ENCODE results near the gene PDK2.

PDK2 gene

DNA sequence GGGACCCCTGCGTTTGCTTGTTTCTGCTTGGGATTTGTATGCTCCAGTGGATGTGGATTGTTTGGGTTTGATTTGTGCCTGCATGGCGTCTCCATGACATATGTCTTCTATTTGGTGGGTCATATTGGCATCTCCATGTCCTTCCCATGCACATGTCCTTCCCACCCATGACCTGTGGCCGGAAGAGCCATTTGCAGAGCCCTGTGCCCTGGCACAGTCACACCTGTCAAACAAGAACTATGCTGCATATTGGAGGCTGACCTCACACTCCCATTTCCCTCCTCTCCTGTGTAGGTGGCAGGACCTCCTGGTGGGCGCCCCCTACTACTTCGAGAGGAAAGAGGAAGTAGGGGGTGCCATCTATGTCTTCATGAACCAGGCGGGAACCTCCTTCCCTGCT, 23.5 kb upstream of the PDK2 start:
- no peaks in the 10 kb centered on the region for H3K27me3 ChIP-seq (replicated peaks; ENCODE audit: control insufficient read depth, insufficient read depth, low read length)
- DNase-seq (ENCODE audit: low read depth) = no peak
- H3K4me3 ChIP-seq (ENCODE audit: low read length) = no peak overlapping the region
- peaks cover 16% of the 10 kb centered on the region for H3K36me3 ChIP-seq (ENCODE audit: control insufficient read depth, insufficient read depth, low read length, severe bottlenecking)
- H3K9me3 ChIP-seq (ENCODE audit: control insufficient read depth, low read length) = no peaks in the 10 kb centered on the region
- no peak overlapping the region for H3K9ac ChIP-seq (ENCODE audit: low read length)
- peaks cover 6% of the 10 kb centered on the region for H3K4me1 ChIP-seq (ENCODE audit: control insufficient read depth, insufficient read depth, low read length)

DNA sequence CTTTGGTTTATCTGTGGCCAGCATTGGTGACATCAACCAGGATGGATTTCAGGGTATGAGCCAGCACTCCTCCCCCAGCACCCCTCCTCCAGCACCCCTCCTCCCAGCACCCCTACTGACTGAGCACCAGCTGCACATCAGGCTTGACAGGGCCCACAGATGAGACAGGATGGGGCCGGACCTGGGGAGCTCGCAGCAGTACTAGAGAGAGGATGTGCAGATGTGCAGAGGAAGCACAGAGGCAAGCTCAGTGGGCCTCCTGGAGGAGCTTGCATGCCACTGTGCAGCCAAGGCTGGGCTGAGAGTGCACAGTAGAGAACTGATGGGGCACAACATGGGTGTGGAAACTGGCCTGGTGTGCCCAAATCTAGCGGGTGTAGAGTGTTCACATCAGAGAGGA, 23.0 kb upstream of the PDK2 start:
- Histone ChIP-seq H3K36me3 (ENCODE audit: control insufficient read depth, insufficient read depth, low read length, severe bottlenecking) (peaks cover 20% of the 10 kb centered on the region), H3K4me1 (ENCODE audit: control insufficient read depth, insufficient read depth, low read length) (peaks cover 1% of the 10 kb centered on the region), H3K27me3 (replicated peaks; ENCODE audit: control insufficient read depth, insufficient read depth, low read length) (no peaks in the 10 kb centered on the region), H3K9me3 (ENCODE audit: control insufficient read depth, low read length) (no peaks in the 10 kb centered on the region), H3K4me3 (ENCODE audit: low read length) (no peak overlapping the region), H3K9ac (ENCODE audit: low read length) (no peak overlapping the region)
- DNase-seq (ENCODE audit: low read depth) = no peak

DNA sequence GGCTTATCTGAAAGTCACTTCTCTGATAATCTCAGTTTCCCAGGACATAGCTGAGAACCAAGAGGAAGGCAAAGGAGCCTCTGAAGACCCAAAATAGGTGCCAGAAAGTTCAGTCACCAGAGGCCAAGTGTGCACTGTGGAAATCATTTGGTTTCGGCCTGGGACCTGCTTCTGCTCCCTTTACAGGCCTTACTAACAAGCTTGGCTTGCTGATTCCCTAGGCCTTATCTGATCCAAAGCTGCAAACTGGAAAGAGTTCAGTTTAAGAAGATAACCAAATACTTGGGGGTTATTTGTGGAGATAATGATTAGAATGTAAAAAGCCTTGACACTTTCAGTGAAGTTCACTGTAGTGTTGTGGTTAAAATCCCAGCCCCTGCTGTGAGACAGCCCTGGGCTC, 22.2 kb upstream of the PDK2 start:
- Histone ChIP-seq H3K9ac (ENCODE audit: low read length) (no peak overlapping the region), H3K4me1 (ENCODE audit: control insufficient read depth, insufficient read depth, low read length) (no peaks in the 10 kb centered on the region), H3K9me3 (ENCODE audit: control insufficient read depth, low read length) (no peaks in the 10 kb centered on the region), H3K36me3 (ENCODE audit: control insufficient read depth, insufficient read depth, low read length, severe bottlenecking) (peaks cover 27% of the 10 kb centered on the region), H3K27me3 (replicated peaks; ENCODE audit: control insufficient read depth, insufficient read depth, low read length) (no peaks in the 10 kb centered on the region), H3K4me3 (ENCODE audit: low read length) (no peak overlapping the region)
- DNase-seq (ENCODE audit: low read depth) = no peak

DNA sequence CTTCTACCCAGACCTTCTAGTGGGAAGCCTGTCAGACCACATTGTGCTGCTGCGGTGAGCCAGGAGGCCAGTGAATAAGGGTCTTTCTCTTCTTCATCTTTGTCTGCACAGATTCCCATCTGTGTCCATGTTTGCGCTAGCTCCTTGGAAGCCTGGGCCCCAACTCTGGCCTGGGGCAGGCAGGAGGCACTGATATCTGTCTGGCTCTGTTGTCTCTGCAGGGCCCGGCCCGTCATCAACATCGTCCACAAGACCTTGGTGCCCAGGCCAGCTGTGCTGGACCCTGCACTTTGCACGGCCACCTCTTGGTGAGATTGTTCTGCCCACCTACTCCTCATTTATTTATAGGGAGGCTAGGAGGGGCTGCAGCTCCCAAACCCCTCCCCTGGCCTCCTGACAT, 20.9 kb upstream of the PDK2 start:
- Histone ChIP-seq H3K9me3 (ENCODE audit: control insufficient read depth, low read length) (no peaks in the 10 kb centered on the region), H3K36me3 (ENCODE audit: control insufficient read depth, insufficient read depth, low read length, severe bottlenecking) (peaks cover 38% of the 10 kb centered on the region), H3K9ac (ENCODE audit: low read length) (no peak overlapping the region), H3K4me1 (ENCODE audit: control insufficient read depth, insufficient read depth, low read length) (no peaks in the 10 kb centered on the region), H3K4me3 (ENCODE audit: low read length) (no peak overlapping the region), H3K27me3 (replicated peaks; ENCODE audit: control insufficient read depth, insufficient read depth, low read length) (no peaks in the 10 kb centered on the region)
- no peak for DNase-seq (ENCODE audit: low read depth)

DNA sequence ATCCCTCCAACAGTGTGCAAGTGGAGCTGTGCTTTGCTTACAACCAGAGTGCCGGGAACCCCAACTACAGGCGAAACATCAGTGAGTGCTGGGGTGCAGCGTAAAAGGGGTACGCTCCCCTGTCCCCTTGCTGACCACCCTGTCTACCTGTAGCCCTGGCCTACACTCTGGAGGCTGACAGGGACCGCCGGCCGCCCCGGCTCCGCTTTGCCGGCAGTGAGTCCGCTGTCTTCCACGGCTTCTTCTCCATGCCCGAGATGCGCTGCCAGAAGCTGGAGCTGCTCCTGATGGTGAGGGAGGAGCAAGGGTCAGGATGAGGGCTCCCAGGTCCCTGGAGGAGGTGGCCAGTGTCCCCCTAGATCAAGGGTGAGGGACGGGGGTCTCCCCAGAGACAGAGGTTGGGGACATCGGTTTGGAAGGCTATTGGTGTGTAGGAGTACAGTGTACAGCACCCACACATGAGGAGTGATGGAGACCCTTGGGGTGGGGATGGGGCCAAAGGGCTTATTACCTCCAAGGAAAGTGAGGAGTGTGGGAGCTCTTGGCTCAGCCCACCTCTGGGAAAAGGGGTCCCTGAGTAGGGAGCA, 19.6 kb upstream of the PDK2 start:
- Histone ChIP-seq H3K9ac (ENCODE audit: low read length) (no peak overlapping the region), H3K9me3 (ENCODE audit: control insufficient read depth, low read length) (no peaks in the 10 kb centered on the region), H3K4me1 (ENCODE audit: control insufficient read depth, insufficient read depth, low read length) (no peaks in the 10 kb centered on the region), H3K27me3 (replicated peaks; ENCODE audit: control insufficient read depth, insufficient read depth, low read length) (no peaks in the 10 kb centered on the region), H3K36me3 (ENCODE audit: control insufficient read depth, insufficient read depth, low read length, severe bottlenecking) (peaks cover 42% of the 10 kb centered on the region), H3K4me3 (ENCODE audit: low read length) (no peak overlapping the region)
- no peak for DNase-seq (ENCODE audit: low read depth)

DNA sequence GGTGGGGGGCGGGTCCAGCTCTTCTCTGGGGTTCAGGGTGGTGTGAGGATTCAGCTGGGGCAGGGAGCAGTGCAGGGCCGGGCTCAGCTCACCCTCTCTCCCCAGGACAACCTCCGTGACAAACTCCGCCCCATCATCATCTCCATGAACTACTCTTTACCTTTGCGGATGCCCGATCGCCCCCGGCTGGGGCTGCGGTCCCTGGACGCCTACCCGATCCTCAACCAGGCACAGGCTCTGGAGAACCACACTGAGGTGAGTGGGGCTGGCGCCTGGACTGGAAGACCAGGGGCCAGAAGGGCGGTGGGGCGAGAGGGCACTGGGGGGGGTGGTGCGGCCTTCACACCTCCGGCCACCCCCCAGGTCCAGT, 18.9 kb upstream of the PDK2 start:
- Histone ChIP-seq H3K4me3 (ENCODE audit: low read length) (no peak overlapping the region), H3K27me3 (replicated peaks; ENCODE audit: control insufficient read depth, insufficient read depth, low read length) (no peaks in the 10 kb centered on the region), H3K36me3 (ENCODE audit: control insufficient read depth, insufficient read depth, low read length, severe bottlenecking) (peaks cover 46% of the 10 kb centered on the region), H3K9ac (ENCODE audit: low read length) (no peak overlapping the region), H3K9me3 (ENCODE audit: control insufficient read depth, low read length) (no peaks in the 10 kb centered on the region), H3K4me1 (ENCODE audit: control insufficient read depth, insufficient read depth, low read length) (no peaks in the 10 kb centered on the region)
- DNase-seq (ENCODE audit: low read depth) = no peak

DNA sequence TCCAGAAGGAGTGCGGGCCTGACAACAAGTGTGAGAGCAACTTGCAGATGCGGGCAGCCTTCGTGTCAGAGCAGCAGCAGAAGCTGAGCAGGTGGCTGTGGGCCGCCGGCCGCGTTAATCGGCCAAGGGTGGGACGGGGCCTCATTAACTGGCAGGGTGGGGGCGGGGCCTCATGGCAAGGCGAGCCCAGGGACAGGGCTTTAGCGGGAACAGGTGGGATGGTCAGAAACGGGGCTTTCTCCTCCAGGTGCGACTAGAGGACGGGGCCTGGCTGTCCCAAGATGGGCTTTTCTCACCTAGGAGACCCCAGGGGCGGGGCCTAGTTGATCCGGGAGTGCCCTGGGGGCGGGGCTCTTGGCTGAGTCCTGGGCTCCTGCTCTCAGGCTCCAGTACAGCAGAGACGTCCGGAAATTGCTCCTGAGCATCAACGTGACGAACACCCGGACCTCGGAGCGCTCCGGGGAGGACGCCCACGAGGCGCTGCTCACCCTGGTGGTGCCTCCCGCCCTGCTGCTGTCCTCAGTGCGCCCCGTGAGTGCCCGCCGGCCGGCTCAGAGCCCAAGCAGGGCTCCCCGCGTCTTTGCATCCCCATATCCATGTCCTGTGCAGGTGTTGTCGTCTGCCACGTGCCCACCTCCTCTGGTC, 18.4 kb upstream of the PDK2 start:
- Histone ChIP-seq H3K36me3 (ENCODE audit: control insufficient read depth, insufficient read depth, low read length, severe bottlenecking) (peaks cover 44% of the 10 kb centered on the region), H3K4me1 (ENCODE audit: control insufficient read depth, insufficient read depth, low read length) (no peaks in the 10 kb centered on the region), H3K4me3 (ENCODE audit: low read length) (no peak overlapping the region), H3K9ac (ENCODE audit: low read length) (no peak overlapping the region), H3K27me3 (replicated peaks; ENCODE audit: control insufficient read depth, insufficient read depth, low read length) (no peaks in the 10 kb centered on the region), H3K9me3 (ENCODE audit: control insufficient read depth, low read length) (no peaks in the 10 kb centered on the region)
- DNase-seq (ENCODE audit: low read depth) = no peak

DNA sequence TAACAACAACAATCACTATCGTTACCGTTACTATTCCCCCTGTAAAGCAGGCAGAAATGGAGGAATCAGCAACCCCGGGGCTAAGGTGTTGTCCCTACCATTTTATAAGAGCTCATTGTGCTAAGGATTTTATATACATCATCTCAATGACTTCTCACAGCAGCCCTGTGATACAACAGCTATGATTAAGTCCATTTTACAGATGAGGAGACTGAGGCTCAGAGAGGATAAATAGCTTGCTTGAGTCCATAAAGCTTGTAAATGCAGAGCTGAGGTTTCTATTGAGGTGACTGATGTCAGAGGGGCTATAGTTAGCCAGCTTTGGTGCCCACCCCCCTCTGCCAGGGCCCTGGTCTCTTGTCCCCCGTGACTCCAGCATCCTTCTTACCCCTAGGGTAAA, 16.7 kb upstream of the PDK2 start:
- no peak for DNase-seq (ENCODE audit: low read depth)
- no peak overlapping the region for H3K4me3 ChIP-seq (ENCODE audit: low read length)
- no peak overlapping the region for H3K9ac ChIP-seq (ENCODE audit: low read length)
- no peaks in the 10 kb centered on the region for H3K9me3 ChIP-seq (ENCODE audit: control insufficient read depth, low read length)
- H3K27me3 ChIP-seq (replicated peaks; ENCODE audit: control insufficient read depth, insufficient read depth, low read length) = no peaks in the 10 kb centered on the region
- no peaks in the 10 kb centered on the region for H3K4me1 ChIP-seq (ENCODE audit: control insufficient read depth, insufficient read depth, low read length)
- peaks cover 41% of the 10 kb centered on the region for H3K36me3 ChIP-seq (ENCODE audit: control insufficient read depth, insufficient read depth, low read length, severe bottlenecking)

DNA sequence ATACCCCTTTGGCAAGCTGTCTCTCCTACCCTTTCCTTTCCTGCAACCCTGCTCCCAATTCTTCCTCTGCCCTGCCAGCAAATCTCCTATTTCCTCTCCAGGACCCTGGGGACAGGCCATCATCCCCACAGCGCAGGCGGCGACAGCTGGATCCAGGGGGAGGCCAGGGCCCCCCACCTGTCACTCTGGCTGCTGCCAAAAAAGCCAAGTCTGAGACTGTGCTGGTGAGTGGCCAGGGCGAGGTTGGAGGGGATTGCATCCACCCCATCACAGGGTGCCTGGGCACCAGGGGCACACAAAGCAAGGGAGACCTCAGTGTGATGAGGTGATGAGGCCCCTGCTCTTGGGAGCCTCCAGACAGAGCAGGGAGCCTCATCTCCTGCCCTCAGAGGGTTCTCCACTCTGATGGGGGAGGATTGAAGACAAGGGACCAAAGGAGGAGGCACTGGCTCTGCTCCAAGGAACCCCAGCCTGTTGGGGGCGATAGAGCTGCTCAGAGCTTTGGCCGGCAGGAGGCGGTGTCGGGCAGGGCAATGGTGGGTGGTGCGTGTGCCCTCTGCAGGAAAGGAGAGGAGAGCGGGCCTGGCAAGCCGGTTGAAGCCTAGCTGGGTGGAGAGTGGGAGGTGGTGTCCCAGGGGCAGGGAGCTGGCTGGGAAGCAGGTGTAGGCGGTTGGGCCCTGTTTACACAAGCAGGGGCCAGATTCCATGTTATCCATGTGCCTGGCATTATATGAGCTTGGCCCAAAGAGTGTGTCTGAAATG, 15.6 kb upstream of the PDK2 start:
- peaks cover 41% of the 10 kb centered on the region for H3K36me3 ChIP-seq (ENCODE audit: control insufficient read depth, insufficient read depth, low read length, severe bottlenecking)
- DNase-seq (ENCODE audit: low read depth) = no peak
- no peaks in the 10 kb centered on the region for H3K27me3 ChIP-seq (replicated peaks; ENCODE audit: control insufficient read depth, insufficient read depth, low read length)
- no peaks in the 10 kb centered on the region for H3K4me1 ChIP-seq (ENCODE audit: control insufficient read depth, insufficient read depth, low read length)
- H3K9me3 ChIP-seq (ENCODE audit: control insufficient read depth, low read length) = no peaks in the 10 kb centered on the region
- no peak overlapping the region for H3K9ac ChIP-seq (ENCODE audit: low read length)
- H3K4me3 ChIP-seq (ENCODE audit: low read length) = no peak overlapping the region

DNA sequence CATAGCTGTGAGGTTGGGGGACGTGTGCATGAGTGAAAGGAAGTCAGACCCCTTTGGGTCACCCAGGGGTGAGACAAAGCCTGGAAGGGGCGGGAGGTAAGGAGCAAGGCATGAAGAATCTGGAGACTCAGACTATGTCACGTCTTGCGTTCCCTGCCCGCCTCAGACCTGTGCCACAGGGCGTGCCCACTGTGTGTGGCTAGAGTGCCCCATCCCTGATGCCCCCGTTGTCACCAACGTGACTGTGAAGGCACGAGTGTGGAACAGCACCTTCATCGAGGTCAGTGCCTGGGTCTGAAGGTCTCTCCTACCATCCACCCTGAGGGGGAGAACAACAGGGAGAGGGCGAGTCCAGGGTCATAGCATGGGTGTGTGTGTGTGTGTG, 15.1 kb upstream of the PDK2 start:
- DNase-seq (ENCODE audit: low read depth) = no peak

DNA sequence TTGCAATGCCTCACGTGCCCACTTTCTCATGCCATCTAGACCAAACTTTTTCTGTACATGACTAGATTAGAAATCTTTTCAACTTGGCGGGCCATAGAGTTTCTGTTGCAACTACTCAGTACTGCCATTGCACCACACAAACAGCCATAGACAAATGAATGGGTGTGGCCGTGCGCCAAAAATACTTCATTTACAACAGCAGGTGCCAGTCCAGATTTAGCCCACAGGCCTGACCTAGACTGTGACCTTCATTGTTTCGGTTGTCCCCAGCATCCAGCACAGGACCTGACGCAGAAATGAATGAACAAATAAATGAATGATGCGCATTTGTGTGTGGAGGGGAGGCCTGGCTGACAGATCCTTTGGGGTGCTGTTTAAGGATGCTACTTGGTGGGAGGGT, 14.3 kb upstream of the PDK2 start:
- no peak for DNase-seq (ENCODE audit: low read depth)
- no peaks in the 10 kb centered on the region for H3K27me3 ChIP-seq (replicated peaks; ENCODE audit: control insufficient read depth, insufficient read depth, low read length)
- no peaks in the 10 kb centered on the region for H3K9me3 ChIP-seq (ENCODE audit: control insufficient read depth, low read length)
- no peaks in the 10 kb centered on the region for H3K4me1 ChIP-seq (ENCODE audit: control insufficient read depth, insufficient read depth, low read length)
- H3K9ac ChIP-seq (ENCODE audit: low read length) = no peak overlapping the region
- H3K4me3 ChIP-seq (ENCODE audit: low read length) = no peak overlapping the region
- peaks cover 36% of the 10 kb centered on the region for H3K36me3 ChIP-seq (ENCODE audit: control insufficient read depth, insufficient read depth, low read length, severe bottlenecking)

More for the DNA sequence above, 15.1 kb upstream of the PDK2 start:
- H3K27me3 ChIP-seq (replicated peaks; ENCODE audit: control insufficient read depth, insufficient read depth, low read length) = no peaks in the 10 kb centered on the region
- no peak overlapping the region for H3K9ac ChIP-seq (ENCODE audit: low read length)
- no peak overlapping the region for H3K4me3 ChIP-seq (ENCODE audit: low read length)
- H3K4me1 ChIP-seq (ENCODE audit: control insufficient read depth, insufficient read depth, low read length) = no peaks in the 10 kb centered on the region
- peaks cover 41% of the 10 kb centered on the region for H3K36me3 ChIP-seq (ENCODE audit: control insufficient read depth, insufficient read depth, low read length, severe bottlenecking)
- H3K9me3 ChIP-seq (ENCODE audit: control insufficient read depth, low read length) = no peaks in the 10 kb centered on the region

Measured in adipocyte (in vitro differentiated cells).